HG03571 (cell line): ENCODE measurements around the gene HACD3.
A peak's percentile ranks its signal among the peaks of the same experiment; 100 is the strongest.
"Not testable (repeated sequence)": the region's sequence is repeated elsewhere in the genome, so short reads cannot be mapped to it uniquely, and the experiment has no call there.

ENCODE experiments used
- ATAC-seq: cut with Tn5 transposase; IDR thresholded peaks from one replicate; pipeline ENCODE4 v1.9.1; 2021; ENCODE audit not compliant: unreplicated experiment

HACD3 gene

GRCh38 chr15:65598468-65598867 is 68.2 kb downstream of the HACD3 start:
- no peak for ATAC-seq

DNA sequence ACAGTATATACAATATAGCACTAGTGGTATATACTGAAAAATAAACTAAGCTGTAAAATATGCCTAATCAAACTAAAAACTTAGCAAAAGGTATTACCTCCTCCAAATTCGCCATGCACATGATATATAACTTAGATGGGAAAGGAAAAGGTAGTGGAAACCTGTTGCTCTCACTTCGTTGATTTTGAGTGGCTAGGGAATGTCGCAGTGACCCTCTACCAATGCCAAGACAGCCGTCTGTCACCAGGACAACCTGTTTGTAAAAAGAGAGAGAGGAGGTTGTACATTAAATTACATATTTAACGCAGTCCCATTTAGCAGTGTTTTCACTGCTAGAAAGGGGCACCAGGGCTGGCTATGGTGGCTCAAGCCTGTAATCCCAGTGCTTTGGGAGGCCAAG is 69.4 kb downstream of the HACD3 start:
- ATAC-seq, result no peak

DNA sequence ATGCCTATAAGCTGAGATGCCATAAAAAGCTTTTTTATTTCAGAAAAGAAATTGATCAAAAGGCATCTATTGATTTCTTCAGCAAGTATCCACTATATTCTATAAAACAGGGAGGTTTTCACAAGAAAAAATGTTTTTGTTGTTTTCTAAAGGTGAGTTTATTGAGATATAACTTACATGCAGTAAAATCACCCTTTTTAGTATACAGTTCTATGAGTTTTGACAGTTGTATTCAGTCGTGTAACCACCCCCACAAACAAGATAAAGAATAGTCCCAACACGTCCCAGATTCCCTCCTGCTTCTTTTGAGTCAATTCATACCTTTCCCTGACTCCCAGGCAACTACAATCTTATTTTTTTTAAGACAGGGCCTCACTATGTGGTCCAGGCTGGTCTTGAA is 72.9 kb downstream of the HACD3 start:
- ATAC-seq, result no peak

- ATAC-seq, result no peak
These were observed 73.3 kb downstream of the HACD3 start for GRCh38 chr15:65603559-65603958.

GRCh38 chr15:65610871-65611718 is 80.8 kb downstream of the HACD3 start, which contains the start of gene INTS14:
TSS of gene INTS14 (minus strand) at chr15:65611131. CDS start at chr15:65607380, 3,751 bp downstream.
- ATAC-seq, result peak; percentile 94

GRCh38 chr15:65611888-65612615 is 81.8 kb downstream of the HACD3 start:
- no peak for ATAC-seq

GRCh38 chr15:65612616-65612946 is 82.3 kb downstream of the HACD3 start:
- no peak for ATAC-seq

GRCh38 chr15:65612949-65613744 is 82.9 kb downstream of the HACD3 start:
- no peak for ATAC-seq

DNA sequence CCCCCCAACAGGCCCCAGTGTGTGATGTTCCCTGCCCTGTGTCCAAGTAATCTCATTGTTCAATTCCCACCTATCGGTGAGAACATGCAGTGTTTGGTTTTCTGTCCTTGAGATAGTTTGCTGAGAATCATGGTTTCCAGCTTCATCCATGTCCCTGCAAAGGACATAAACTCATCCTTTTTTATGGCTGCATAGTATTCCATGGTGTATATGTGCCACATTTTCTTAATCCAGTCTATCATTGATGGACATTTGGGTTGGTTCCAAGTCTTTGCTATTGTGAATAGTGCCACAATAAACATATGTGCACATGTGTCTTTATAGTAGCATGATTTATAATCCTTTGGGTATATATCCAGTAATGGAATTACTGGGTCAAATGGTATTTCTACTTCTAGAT is 85.6 kb downstream of the HACD3 start:
- ATAC-seq, result not testable (repeated sequence)

DNA sequence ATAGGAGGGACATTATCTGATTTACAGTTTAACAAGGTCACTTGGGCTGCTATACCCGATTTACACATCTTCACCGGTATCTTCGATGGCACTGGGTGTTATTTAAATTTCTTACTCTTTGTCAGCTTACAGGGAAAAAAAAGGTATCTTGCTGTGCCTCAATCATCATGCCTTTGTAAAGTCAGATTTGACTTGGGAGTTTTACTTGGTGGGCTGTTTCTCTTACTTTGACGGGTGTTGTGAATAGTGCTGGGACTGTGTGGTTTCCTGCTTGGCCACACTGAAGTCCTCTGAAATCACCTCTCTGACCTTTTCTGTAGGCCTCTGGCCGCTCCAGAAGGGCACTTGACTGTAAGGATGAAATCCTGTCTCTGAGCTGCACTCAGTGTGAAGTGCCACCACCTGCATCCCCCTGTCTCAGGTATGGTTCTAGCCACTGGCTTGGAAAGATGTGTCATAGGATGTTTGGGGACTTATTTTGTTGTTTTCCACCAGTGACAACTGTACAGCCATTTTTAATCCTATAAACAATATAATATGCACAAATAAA is 88.4 kb downstream of the HACD3 start:
- no peak for ATAC-seq

DNA sequence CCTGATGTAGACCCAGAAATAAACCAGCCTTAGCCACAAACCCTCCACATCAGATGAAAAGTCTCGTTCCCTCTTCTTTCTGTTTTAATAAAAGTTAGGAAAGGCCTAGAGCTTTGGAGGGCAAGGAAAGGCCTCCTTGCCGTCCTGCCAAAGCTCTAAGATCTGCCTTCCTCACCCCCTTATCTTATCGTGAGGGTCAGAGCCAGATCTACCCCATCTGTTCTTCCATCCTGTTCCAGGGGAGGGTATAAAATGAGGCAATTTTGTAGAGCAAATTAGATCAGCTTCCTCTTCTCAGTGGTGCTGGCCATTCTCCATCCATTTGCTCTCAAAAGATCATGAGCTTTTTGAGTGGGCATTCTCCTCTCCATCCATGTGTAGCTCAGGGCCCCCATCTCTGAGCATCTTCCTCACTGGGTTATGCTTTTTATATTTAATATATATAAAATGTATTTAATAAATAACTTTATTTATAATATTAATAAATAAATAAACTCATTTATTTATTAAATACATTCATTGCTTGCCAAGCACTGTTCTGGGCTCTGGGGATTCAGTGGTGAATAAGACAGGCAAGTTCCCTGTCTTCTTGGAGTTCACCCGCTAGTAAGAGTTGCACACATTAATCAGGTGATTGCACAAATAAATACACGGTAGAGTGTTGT is 89.5 kb downstream of the HACD3 start:
- ATAC-seq, result no peak

DNA sequence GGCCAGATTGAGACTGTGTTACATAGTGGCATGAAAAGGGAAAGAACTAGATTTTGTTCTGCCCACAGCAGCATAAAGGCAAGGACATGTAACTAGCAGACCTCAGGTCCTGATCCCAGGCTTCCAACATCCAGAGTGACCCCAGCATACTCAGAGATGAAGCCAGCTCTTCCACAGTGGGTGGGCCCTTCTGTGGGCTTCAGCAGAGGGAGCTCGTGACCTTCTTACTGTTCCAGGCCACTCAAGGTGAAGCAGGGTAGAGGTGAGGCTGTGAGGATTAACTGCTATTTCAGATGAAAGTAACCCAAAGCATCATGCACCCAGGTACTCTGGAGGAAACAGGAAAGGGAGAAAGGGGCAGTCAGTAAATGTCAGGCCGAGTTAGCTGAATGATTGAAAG is 90.6 kb downstream of the HACD3 start:
- ATAC-seq, result no peak

DNA sequence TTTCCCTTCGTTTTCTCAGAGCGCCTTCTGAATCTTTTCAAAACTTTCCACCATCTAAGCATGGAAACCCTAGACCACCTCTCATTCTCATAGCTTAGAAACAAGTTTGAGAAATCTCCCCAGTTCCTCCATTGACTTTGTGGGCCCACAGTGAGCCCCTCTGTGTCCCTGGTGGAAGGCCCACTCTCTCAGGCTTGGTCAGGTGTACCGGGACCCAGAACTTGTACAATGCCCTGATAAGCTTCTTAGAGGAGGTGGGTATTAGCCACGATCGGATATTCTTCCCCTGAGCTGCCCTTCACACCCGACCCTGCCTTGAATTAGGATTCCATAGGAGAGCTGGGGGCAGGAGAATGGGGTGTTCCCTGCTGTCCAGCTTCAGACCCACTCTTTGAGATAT is 91.4 kb downstream of the HACD3 start, which contains the start of gene SLC24A1:
SLC24A1 (plus strand) TSS at position 301 of the 400 bp plus-strand sequence. CDS start 2,143 bp downstream, outside the sequence.
- ATAC-seq, result no peak

DNA sequence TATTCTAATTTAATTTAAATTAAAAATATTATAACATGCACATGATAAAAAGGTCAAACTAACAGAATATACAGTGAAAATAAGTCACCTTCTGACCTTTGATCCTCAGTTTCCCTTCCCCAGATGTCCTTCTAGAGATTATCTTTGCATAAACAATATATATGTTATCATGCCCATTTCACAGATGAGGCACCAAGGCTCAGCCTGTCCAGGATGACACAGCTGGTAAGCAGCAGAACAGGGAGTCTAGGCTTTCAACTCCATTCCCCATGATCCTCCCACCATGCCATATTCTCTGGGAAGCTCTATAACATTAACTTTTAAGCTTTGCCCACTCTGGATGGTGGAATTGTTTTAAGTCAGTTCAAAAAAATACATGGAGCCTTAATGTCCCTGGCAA is 92.8 kb downstream of the HACD3 start:
- ATAC-seq, result no peak

DNA sequence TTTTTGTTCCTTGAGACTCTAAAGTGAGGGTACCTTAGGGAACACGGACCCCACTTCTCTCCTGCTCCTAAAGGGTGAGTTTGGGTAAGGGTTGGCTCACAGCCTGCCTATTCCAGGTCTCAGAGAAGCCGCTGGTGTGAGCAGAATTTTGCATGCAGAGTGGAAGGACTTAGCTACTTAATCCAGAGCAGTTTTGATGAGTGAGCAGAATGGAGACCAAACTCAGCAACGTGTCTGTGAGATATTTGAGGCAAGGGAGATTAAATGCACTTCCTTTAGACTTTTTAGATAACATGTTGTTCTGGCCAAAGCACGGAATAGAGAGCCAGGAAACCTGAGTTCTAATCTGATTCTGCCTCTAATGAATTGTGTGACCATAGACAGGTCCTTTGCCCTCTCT is 96.6 kb downstream of the HACD3 start:
- ATAC-seq, result no peak
